IPS-18a (cell line): ENCODE measurements around the gene ZNF366.
"Not testable (repeated sequence)": the region's sequence is repeated elsewhere in the genome, so short reads cannot be mapped to it uniquely, and the experiment has no call there.

Experiments
- H3K27ac ChIP-seq: one replicate; pipeline ENCODE4 v1.5.1; 2013; ENCODE audit warnings: low read length
- H3K27me3 ChIP-seq: one replicate; pipeline ENCODE4 v1.6.1; 2013; ENCODE audit warnings: mild to moderate bottlenecking, low read length; ENCODE audit not compliant: control insufficient read depth, insufficient read depth
- H3K36me3 ChIP-seq: one replicate; pipeline ENCODE4 v1.6.1; 2013; ENCODE audit warnings: low read depth, low read length; ENCODE audit not compliant: control insufficient read depth
- H3K4me1 ChIP-seq: one replicate; pipeline ENCODE4 v1.6.1; 2013; ENCODE audit warnings: low read depth, low read length; ENCODE audit not compliant: control insufficient read depth
- H3K4me3 ChIP-seq: one replicate; pipeline ENCODE4 v1.5.1; 2013; ENCODE audit warnings: low read length
- H3K9ac ChIP-seq: one replicate; pipeline ENCODE4 v1.6.1; 2013; ENCODE audit warnings: mild to moderate bottlenecking, low read length, moderate library complexity
- H3K9me3 ChIP-seq: one replicate; pipeline ENCODE4 v1.6.1; 2013; ENCODE audit warnings: low read depth, low read length; ENCODE audit not compliant: control insufficient read depth

The ZNF366 gene

GRCh38 chr5:72408603-72409002, 98.6 kb downstream of the ZNF366 start:
- Histone ChIP-seq H3K4me3 (no peak overlapping the region), H3K36me3 (no peaks in the 10 kb centered on the region), H3K27me3 (no peaks in the 10 kb centered on the region), H3K9ac (no peak overlapping the region), H3K4me1 (no peaks in the 10 kb centered on the region), H3K27ac (no peak overlapping the region), H3K9me3 (no peaks in the 10 kb centered on the region)

GRCh38 chr5:72408127-72408526, 99.1 kb downstream of the ZNF366 start:
- Histone ChIP-seq H3K9ac (no peak overlapping the region), H3K36me3 (no peaks in the 10 kb centered on the region), H3K4me1 (no peaks in the 10 kb centered on the region), H3K9me3 (no peaks in the 10 kb centered on the region), H3K27ac (no peak overlapping the region), H3K27me3 (no peaks in the 10 kb centered on the region), H3K4me3 (no peak overlapping the region)

GRCh38 chr5:72407541-72407940, 99.7 kb downstream of the ZNF366 start:
- Histone ChIP-seq H3K27ac (no peak overlapping the region), H3K9ac (no peak overlapping the region), H3K27me3 (no peaks in the 10 kb centered on the region), H3K9me3 (no peaks in the 10 kb centered on the region), H3K4me3 (no peak overlapping the region), H3K4me1 (no peaks in the 10 kb centered on the region), H3K36me3 (no peaks in the 10 kb centered on the region)

GRCh38 chr5:72407078-72407477, 100.1 kb downstream of the ZNF366 start:
- Histone ChIP-seq H3K27ac (no peak overlapping the region), H3K4me1 (no peaks in the 10 kb centered on the region), H3K9me3 (no peaks in the 10 kb centered on the region), H3K9ac (no peak overlapping the region), H3K36me3 (no peaks in the 10 kb centered on the region), H3K27me3 (no peaks in the 10 kb centered on the region), H3K4me3 (no peak overlapping the region)

GRCh38 chr5:72404771-72405170, 102.4 kb downstream of the ZNF366 start:
- H3K27me3 ChIP-seq, H3K4me3 ChIP-seq, H3K27ac ChIP-seq, H3K9ac ChIP-seq, H3K4me1 ChIP-seq, H3K9me3 ChIP-seq, H3K36me3 ChIP-seq: not testable (repeated sequence)

GRCh38 chr5:72402959-72403628, 104.1 kb downstream of the ZNF366 start:
- no peak overlapping the region for H3K27ac ChIP-seq
- no peak overlapping the region for H3K9ac ChIP-seq
- H3K36me3 ChIP-seq = no peaks in the 10 kb centered on the region
- H3K9me3 ChIP-seq = no peaks in the 10 kb centered on the region
- no peaks in the 10 kb centered on the region for H3K27me3 ChIP-seq
- peaks cover 6% of the 10 kb centered on the region for H3K4me1 ChIP-seq
- no peak overlapping the region for H3K4me3 ChIP-seq

- Histone ChIP-seq H3K4me1 (peaks cover 6% of the 10 kb centered on the region), H3K9ac (no peak overlapping the region), H3K9me3 (no peaks in the 10 kb centered on the region), H3K27me3 (no peaks in the 10 kb centered on the region), H3K36me3 (no peaks in the 10 kb centered on the region), H3K4me3 (no peak overlapping the region), H3K27ac (no peak overlapping the region)
Measured at GRCh38 chr5:72402381-72402890, 104.8 kb downstream of the ZNF366 start.

- Histone ChIP-seq H3K4me3 (no peak overlapping the region), H3K27ac (no peak overlapping the region), H3K36me3 (no peaks in the 10 kb centered on the region), H3K4me1 (peaks cover 6% of the 10 kb centered on the region), H3K9ac (no peak overlapping the region), H3K27me3 (no peaks in the 10 kb centered on the region), H3K9me3 (no peaks in the 10 kb centered on the region)
Measured at GRCh38 chr5:72400950-72401349, 106.3 kb downstream of the ZNF366 start.

GRCh38 chr5:72397836-72398235, 109.4 kb downstream of the ZNF366 start:
- Histone ChIP-seq H3K9ac (no peak overlapping the region), H3K27ac (no peak overlapping the region), H3K27me3 (no peaks in the 10 kb centered on the region), H3K36me3 (no peaks in the 10 kb centered on the region), H3K4me3 (no peak overlapping the region), H3K9me3 (no peaks in the 10 kb centered on the region), H3K4me1 (peaks cover 6% of the 10 kb centered on the region)

- Histone ChIP-seq H3K4me1 (peaks cover 6% of the 10 kb centered on the region), H3K9me3 (no peaks in the 10 kb centered on the region), H3K4me3 (no peak overlapping the region), H3K27ac (no peak overlapping the region), H3K36me3 (no peaks in the 10 kb centered on the region), H3K27me3 (no peaks in the 10 kb centered on the region), H3K9ac (no peak overlapping the region)
Measured at GRCh38 chr5:72394688-72395087, 112.5 kb downstream of the ZNF366 start.

- H3K4me1 ChIP-seq = no peaks in the 10 kb centered on the region
- H3K9ac ChIP-seq = no peak overlapping the region
- no peaks in the 10 kb centered on the region for H3K9me3 ChIP-seq
- no peaks in the 10 kb centered on the region for H3K36me3 ChIP-seq
- H3K27ac ChIP-seq = no peak overlapping the region
- H3K27me3 ChIP-seq = no peaks in the 10 kb centered on the region
- H3K4me3 ChIP-seq = no peak overlapping the region
Measured at GRCh38 chr5:72393052-72393451, 114.2 kb downstream of the ZNF366 start.
